ENCODE data around the gene RELL2.

RELL2 gene

DNA sequence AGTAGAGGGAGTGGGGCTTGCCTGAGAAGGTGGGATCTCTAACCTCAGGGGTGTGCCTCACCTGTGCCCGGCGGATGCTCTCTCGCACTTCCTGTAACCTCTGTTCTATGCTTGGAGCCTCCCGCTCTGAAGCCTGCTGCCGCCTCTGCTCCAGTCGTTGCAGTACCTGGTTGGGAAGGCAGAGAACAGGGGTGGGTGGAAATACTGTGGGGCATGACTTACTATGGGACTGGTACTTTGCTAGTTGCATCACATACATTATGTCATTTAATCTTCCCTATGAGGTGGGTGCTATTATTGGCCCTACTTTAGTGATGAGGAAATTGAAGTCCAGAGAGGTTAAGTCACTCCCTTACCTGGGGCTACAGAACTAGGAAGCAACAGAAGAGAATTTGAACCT is 9.2 kb downstream of the RELL2 start:
- no peaks in the 10 kb centered on the region for H3K36me3 ChIP-seq
- H3K9me3 ChIP-seq (ENCODE audit: severe bottlenecking) = no peaks in the 10 kb centered on the region
- H3K4me3 ChIP-seq (ENCODE audit: low read depth, low read length) = no peak overlapping the region
- no peak overlapping the region for H3K27ac ChIP-seq
- no peak for DNase-seq
- H3K27me3 ChIP-seq (ENCODE audit: insufficient read depth, low read depth, severe bottlenecking) = no peaks in the 10 kb centered on the region
- TF ChIP-seq, protein P1, sequence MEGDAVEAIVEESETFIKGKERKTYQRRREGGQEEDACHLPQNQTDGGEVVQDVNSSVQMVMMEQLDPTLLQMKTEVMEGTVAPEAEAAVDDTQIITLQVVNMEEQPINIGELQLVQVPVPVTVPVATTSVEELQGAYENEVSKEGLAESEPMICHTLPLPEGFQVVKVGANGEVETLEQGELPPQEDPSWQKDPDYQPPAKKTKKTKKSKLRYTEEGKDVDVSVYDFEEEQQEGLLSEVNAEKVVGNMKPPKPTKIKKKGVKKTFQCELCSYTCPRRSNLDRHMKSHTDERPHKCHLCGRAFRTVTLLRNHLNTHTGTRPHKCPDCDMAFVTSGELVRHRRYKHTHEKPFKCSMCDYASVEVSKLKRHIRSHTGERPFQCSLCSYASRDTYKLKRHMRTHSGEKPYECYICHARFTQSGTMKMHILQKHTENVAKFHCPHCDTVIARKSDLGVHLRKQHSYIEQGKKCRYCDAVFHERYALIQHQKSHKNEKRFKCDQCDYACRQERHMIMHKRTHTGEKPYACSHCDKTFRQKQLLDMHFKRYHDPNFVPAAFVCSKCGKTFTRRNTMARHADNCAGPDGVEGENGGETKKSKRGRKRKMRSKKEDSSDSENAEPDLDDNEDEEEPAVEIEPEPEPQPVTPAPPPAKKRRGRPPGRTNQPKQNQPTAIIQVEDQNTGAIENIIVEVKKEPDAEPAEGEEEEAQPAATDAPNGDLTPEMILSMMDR (IDR thresholded peaks at IDR 0.05; ENCODE audit: low read depth, low read length) = no peak

DNA sequence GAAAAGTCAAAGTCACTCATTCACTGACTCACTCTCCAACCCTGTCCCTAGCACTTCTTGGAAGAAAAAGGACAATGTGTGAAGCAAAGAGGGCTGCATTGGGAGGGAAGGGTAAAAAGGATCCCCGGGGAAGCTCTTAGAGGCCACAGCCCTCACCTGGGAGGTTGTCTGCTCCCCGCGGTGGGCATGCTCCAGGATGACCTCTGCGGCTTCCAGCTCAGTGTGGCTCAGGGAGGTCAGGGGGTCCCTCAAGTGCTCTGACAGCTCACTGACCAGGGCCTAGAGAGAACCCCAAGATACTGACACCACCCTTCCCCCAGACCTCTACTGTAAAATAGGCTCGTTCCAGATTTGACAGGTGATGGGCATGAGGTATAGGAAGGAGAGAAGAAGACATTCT is 10.4 kb downstream of the RELL2 start:
- no peaks in the 10 kb centered on the region for H3K36me3 ChIP-seq
- no peak for DNase-seq
- H3K27ac ChIP-seq = no peak overlapping the region
- TF ChIP-seq, protein P1 (IDR thresholded peaks at IDR 0.05; ENCODE audit: low read depth, low read length) = no peak
- H3K27me3 ChIP-seq (ENCODE audit: insufficient read depth, low read depth, severe bottlenecking) = no peaks in the 10 kb centered on the region
- H3K4me3 ChIP-seq (ENCODE audit: low read depth, low read length) = no peak overlapping the region
- no peaks in the 10 kb centered on the region for H3K9me3 ChIP-seq (ENCODE audit: severe bottlenecking)

DNA sequence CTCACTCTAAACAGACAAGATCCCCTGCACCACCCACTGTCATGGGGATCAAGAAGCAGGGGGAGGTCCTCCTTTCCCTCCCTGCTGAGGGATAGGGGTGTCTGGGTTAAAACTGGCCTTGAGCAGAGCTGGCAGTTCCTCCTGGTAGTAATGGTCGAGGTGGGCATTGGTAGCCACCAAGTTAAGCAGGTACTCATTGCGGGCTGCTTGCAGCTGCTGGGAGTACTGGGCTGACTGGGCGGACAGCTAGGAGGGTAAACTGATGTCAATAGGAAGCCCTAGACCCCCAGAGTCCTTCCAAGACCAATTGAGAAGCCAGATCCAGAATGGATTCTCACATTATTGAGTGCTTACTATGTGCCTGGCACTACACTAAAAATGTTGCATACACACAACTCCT is 11.1 kb downstream of the RELL2 start:
- TF ChIP-seq, protein P1 (IDR thresholded peaks at IDR 0.05; ENCODE audit: low read depth, low read length) = no peak
- Histone ChIP-seq H3K27me3 (ENCODE audit: insufficient read depth, low read depth, severe bottlenecking) (no peaks in the 10 kb centered on the region), H3K9me3 (ENCODE audit: severe bottlenecking) (no peaks in the 10 kb centered on the region), H3K36me3 (no peaks in the 10 kb centered on the region), H3K27ac (no peak overlapping the region), H3K4me3 (ENCODE audit: low read depth, low read length) (no peak overlapping the region)
- no peak for DNase-seq

- TF ChIP-seq, protein P1 (IDR thresholded peaks at IDR 0.05; ENCODE audit: low read depth, low read length) = no peak
- no peak for DNase-seq
- H3K36me3 ChIP-seq = no peaks in the 10 kb centered on the region
- H3K27ac ChIP-seq = no peak overlapping the region
- no peaks in the 10 kb centered on the region for H3K27me3 ChIP-seq (ENCODE audit: insufficient read depth, low read depth, severe bottlenecking)
- no peak overlapping the region for H3K4me3 ChIP-seq (ENCODE audit: low read depth, low read length)
- no peaks in the 10 kb centered on the region for H3K9me3 ChIP-seq (ENCODE audit: severe bottlenecking)
Observed at GRCh38 chr5:141649056-141649688, 12.4 kb downstream of the RELL2 start.

DNA sequence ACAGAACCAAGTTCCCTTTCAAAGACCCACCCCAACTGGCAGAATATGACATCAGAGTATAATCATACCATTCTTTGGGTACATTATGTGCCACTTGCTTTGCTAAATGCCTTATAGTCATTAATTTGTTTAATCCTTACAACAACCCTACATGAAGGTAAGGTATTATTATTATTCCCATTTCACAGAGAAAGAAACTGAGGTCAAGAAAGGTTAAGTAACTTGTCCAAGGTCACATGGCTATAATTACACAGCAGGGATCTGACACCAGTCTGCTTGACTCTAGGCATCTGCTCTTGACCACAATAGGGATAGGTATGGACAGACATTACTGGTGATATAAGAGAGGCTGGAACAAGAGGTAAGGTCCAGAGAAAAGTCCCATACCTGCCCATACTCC is 13.2 kb downstream of the RELL2 start:
- Histone ChIP-seq H3K9me3 (ENCODE audit: severe bottlenecking) (no peaks in the 10 kb centered on the region), H3K36me3 (no peaks in the 10 kb centered on the region), H3K27me3 (ENCODE audit: insufficient read depth, low read depth, severe bottlenecking) (no peaks in the 10 kb centered on the region), H3K27ac (no peak overlapping the region), H3K4me3 (ENCODE audit: low read depth, low read length) (no peak overlapping the region)
- no peak for DNase-seq
- TF ChIP-seq, protein P1 (IDR thresholded peaks at IDR 0.05; ENCODE audit: low read depth, low read length) = no peak
